H1 (cell line): ENCODE data around the gene ZDHHC20. TPM values are rescaled to one million over a fixed set of nuclear protein-coding genes. Genes with fewer than 3 reads are reported as not detected.

ENCODE experiments used
- BRCA1 ChIP-seq: IDR thresholded peaks from 2 replicates; pipeline ENCODE4 v1.6.1; 2012; ENCODE audit warnings: low read depth, low read length, improper control_type of control experiment
- CBX5 ChIP-seq: fragments of 300-800, 300-1000 bp; sonication (generic); IDR thresholded peaks from 2 replicates; pipeline ENCODE4 v1.7.1; 2016; ENCODE audit warnings: antibody characterized with exemption, low read length, low read depth
- CTBP2 ChIP-seq: IDR thresholded peaks from 2 replicates; pipeline ENCODE4 v1.7.0; 2011; ENCODE audit warnings: borderline replicate concordance, mild to moderate bottlenecking, moderate library complexity, mixed read lengths, low read length; ENCODE audit not compliant: insufficient read depth, insufficient read length
- SAP30 ChIP-seq: fragments of 300-600 bp; sonication (generic); IDR thresholded peaks from 2 replicates; pipeline ENCODE4 v1.7.1; 2012; ENCODE audit warnings: low read length, moderate library complexity, mild to moderate bottlenecking, inconsistent platforms; ENCODE audit not compliant: insufficient read depth, insufficient replicate concordance
- polyA plus RNA-seq, 7 experiments: library from polyadenylated mRNA; depleted of rRNA in 3 of 7; stranded (reverse) in 5 of 7; unstranded in 2 of 7; fragments of >200 nt in 5 of 7; fragments of 200-250 nt in 2 of 7; gene quantifications; 1 replicate in 5 of 7; 2 replicates in 1 of 7; 4 replicates in 1 of 7; pipeline versions ENCODE4 v1.2.1 to v1.2.3, GENCODE V29; 2011 to 2013; ENCODE audit warnings: missing spikeins in 2 of 7, mixed read lengths in 2 of 7
- total RNA-seq: library from RNA; stranded (reverse); fragmentation: NEBNext Ultra II Directional; extraction: Animal tissue kit (Norgen Biotek cat#: 25700); gene quantifications from 2 replicates; pipeline ENCODE4 v1.2.1, GENCODE V29; 2021
- TF ChIP-seq, protein P1 (sequence below): IDR thresholded peaks from 2 replicates; pipeline ENCODE4 v1.6.1; 2012; ENCODE audit warnings: inconsistent platforms

Gene ZDHHC20
- total and polyA plus RNA-seq, 2 of the 8 experiments (the other 6 are each of a cell fraction or from before 2014, with no cell fraction given) = 16.4 to 89.0 TPM

GRCh38 chr13:21504379-21504778 lies 45.3 kb upstream of the ZDHHC20 start (continued):
- TF ChIP-seq, protein P1, sequence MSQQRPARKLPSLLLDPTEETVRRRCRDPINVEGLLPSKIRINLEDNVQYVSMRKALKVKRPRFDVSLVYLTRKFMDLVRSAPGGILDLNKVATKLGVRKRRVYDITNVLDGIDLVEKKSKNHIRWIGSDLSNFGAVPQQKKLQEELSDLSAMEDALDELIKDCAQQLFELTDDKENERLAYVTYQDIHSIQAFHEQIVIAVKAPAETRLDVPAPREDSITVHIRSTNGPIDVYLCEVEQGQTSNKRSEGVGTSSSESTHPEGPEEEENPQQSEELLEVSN = no peak
- no peak for TF ChIP-seq SAP30
- TF ChIP-seq CTBP2 = no peak
- no peak for TF ChIP-seq BRCA1
- no peak for TF ChIP-seq CBX5
